HG02588 (cell line): ENCODE results near the gene HLA-DOA.

ENCODE experiments used
- ATAC-seq: cut with Tn5 transposase; IDR thresholded peaks from one replicate; pipeline ENCODE4 v1.9.1; 2021; ENCODE audit warnings: mild to moderate bottlenecking, moderate library complexity; ENCODE audit not compliant: unreplicated experiment

The HLA-DOA gene

DNA sequence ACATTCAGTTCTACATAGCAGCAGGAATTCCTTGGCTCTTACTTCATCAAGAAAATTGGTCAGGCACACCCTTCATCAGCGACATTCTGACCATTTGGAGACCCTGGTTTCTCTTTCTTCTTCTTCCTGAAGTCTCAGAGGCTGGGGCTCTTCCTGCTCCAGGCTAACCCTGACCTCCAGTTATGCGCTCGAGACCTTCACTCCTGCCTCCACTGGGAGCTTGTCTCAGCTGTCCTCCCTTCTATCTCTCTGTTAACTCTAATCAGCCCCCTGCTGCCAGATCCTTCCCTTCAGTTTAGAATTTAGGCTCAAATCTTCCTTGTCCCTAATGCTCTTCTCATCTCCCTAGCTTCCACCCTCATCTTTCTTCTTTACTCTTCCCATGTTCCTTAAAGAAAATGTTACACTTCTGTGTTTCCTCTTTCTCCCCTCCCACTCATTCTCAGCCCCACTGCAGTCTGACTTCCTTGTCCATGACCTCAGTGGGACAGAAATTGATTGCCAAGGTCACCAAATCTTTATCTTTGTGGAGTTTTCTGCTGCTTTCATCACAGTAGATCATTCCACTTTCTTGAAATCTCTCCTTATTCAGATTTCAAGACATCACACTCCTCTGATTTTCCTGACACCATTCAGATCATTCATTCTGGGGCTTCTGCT is 8.4 kb upstream of the HLA-DOA start:
- no peak for ATAC-seq

DNA sequence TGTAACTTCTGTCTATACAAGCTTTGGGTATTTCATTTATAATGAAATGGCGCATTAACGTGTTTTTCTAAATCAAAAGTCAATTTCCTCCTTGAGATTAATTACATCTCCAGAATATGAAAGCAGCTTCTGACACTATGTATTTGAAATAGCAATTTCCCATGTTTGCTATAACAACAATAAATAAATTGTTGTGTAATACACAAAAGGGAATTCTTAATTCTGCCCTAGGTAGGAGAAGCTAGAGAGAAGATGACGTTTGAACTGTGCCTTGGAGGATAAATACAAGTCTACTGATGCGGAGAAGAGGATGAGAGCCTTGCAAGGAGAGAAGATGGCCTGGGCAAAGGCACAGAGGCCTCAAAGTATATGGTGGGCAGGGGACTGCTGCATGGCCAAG is 7.6 kb upstream of the HLA-DOA start:
- no peak for ATAC-seq

DNA sequence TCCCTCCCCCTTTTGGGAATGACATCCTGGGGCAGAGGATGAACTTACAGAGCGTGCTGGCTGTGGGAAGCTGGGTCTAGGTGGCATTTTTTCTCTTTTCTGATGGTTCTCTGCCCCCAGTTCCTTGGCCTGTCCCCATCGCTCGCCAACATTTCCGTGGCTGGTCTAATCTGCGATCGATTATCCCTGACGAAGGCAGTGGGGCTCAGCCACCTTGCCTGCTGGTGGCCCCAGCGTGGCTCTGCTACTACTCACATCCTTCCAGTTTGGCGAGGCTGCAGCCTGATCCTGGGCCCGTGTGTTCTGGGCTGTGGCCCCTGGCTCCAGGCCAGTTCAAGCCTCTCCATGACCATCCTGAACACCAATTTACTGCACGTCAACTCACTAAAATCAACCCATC is 6.4 kb upstream of the HLA-DOA start:
- no peak for ATAC-seq

DNA sequence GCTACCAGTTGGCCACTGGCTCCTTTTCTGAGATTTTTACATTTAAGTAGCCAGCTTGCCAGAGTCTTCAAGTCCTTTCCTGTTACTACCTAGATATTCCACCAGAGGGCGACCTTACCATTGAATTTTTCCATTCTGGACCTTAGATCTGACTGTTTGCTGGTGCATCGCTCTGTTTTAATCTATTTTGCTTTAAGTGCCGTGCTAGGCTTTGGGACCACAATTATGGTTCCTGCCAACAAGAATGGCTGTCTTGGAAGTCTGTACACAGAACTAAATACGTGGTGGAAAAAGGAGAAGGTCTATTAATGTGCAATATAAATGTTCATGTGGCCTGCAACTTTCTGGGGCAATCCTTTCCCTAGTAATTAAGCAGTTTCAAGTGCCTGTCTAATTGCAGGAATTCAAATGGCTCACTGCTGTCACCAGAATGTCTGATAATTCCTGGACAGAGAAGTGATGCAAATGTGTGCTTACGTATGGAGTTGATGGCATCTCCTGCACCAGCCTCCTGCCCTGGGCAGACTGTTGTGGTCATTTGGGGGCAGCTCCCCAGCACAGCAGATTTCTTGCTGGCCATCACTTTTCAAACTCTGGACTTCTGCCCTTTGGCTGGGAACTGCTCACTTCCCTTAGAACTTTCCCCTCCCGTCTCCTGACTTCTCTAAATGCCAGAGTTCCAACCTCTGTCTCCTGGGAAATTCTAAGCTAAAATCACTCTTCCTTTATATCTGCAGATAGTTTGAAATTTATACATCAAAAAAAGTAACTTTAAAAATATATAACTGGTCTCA is 5.6 kb upstream of the HLA-DOA start:
- no peak for ATAC-seq

DNA sequence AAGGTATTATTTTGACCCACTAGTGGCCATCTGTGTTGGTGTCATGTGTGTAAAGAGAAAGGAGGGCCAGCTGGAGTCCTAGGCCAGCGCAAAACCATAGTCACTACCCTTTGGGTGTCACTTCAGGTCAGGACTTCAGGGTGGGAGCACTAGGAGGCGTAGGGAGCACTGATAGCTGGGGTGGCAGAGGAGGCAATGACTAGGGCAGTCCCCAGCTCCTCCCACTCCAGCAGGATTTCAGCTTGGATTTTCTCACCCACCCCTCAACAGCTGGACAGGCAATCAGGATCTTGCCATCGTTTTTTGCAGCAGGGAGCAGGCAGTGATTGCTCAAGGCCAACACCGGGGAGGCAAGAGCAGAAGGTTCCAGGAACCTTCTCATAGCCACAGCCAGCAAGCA is 4.2 kb upstream of the HLA-DOA start:
- no peak for ATAC-seq

DNA sequence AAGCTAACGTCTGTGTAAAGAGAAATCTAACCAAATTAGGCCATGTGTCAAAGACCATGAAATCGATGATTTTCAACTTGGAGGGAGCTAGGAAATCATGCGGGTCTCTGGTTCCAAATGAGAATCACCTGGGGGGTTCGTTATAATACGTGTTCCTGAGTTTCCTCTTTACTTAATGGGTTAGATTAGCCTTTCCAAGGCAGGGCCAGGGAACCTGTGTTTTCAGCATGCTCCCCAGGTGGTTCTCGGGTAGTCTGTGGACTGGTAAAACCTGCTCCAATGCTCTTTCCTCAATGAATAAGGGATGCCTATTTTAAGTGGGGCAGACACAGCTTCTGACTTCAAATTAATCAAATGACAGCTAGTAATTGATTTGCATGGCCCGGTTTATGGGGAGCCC is 965 bp upstream of the HLA-DOA start:
- no peak for ATAC-seq

DNA sequence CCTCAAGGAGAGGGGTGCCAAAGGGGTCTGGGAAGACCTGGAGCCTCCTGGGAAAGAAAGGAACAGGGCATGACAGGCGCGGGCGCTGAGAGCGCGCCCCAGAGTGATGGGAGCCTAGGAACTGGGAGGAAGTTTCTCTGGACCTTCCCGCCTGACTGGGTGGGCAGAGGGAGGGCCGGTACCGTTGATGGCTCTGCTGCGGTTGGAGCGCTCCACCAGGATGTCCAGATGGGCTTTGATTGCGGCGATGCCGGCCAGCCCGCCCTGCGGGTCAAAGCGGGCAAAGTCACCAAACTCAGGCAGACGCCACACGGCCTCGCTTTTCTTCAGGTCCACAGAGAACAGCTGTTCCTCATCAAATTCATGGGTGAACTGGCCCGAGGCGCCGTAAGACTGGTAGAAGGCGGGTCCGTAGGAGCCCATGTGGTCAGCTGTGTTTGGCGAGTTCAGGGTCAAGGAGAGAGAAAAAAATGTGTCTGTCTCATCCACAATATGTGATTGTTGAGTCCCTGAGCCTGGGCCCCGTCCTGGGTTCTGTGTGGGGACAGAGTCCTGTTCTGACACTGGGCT is 1.5 kb downstream of the HLA-DOA start:
- ATAC-seq = no peak

DNA sequence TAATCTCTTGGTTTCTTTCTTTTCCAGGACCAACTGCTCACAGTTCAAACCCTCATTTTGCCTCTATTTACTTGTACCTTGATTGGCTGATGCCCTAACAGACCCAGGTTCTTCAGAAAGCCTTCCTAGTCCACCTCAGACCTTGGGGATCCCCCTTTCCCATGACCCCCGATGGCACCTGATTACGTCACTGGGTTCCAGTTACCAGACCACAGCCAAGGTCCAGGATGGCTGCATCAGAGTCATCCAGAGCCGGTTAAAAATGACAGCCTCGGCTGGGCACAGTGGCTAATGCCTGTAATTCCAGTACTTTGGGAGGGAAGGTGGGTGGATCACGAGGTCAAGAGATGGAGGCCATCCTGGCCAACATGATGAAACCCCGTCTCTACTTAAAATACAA is 4.5 kb downstream of the HLA-DOA start:
- ATAC-seq = no peak

DNA sequence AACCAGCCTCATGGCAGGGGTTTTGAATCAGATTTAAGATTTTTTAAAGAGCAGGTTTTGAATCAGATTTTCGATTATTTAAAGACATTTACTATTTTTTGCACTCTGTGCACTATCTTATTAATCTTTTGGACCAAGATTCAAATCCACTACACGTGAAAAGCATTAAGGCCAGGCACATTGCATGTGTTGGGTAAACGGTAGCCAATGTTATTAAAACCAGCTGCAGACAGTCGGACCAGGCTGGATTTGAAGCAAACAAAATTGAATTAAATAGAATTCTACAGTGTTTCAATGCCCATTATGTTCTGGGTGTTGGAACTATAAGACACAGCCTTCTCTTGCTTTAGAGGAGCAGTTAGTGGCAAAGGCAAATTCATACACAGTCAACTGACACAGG is 7.7 kb downstream of the HLA-DOA start:
- no peak for ATAC-seq

DNA sequence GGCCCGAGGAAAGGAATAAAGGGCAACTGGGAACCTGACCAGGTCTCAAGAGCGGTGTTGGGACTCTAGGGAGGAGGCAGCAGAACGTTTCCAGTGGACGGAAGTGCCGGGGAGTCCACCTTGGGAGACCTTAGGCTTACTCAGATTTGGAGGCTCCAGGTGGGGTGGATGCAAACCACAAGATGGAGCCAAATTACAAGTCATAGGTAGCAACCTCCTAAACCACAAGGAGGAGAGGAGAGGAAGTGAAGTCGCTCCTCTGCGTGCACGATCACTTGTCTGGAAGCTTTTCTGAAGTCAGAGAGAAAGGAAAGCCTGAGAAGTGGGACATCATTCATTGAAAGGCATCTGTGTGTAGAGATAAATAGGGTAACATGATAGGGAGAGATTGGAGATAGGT is 9.3 kb downstream of the HLA-DOA start:
- no peak for ATAC-seq

DNA sequence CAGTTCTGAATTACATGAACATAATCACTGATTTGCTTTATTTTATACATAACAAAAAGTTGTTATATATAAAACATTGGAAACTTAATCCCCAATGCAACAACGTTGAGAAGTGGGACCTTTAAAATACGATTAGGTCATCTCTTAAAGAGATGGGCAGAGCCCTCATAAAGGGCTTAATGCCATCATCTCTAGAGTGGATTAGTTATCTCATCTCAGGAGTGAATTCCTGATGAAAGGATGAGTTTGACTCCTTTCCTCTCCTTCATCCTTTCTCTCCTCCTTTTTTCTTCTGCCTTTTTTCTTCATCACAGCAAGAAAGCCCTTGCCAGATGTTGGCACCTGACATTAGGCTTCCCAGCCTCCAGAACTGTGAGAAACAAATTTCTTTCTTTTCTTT is 13.9 kb downstream of the HLA-DOA start:
- ATAC-seq = no peak

DNA sequence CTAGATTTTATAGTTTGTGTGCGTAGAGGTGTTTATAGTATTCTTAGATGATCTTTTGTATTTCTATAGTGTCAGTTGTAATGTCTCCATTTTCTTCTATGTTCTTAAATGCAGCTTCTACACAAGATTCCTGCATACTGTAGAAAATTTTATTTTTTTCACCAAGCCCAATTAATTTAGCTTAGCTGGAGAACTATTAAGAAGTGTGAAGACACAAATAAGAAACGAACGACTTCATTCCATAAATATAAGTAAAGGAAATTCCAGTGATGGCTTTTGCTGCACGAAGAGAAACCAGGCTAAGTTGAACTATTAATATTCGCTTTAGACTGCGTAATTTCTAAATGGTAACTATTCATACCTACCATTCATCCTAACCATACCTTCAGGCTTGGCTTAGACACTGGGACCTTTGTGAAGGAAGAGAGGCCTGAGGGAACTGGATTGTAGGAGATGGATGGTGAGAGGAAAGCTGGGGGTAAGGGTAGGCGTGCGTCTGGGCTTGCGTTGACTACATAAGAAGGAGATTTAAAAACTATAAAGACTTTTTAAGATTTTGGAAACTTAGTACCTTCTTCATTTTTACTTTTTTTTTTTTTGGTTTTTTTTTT is 15.9 kb downstream of the HLA-DOA start:
- ATAC-seq = no peak

DNA sequence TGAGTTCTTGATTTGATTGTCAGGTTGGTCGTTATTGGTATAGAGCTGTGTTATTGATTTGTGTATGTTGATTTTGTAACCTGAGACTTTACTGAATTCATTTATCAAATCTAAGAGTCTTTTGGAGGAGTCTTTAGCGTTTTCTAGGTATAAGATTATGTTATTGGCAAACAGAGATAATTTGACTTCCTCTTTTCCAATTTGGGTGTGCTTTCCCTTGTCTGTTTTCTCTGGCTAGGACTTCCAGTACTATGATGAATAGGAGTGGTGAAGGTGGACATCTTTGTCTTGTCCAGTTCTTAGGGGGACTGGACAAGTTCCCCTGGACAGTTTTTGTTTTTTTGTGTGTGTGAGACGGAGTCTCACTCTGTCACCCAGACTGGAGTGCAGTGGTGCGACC is 17.4 kb downstream of the HLA-DOA start:
- ATAC-seq = no peak

DNA sequence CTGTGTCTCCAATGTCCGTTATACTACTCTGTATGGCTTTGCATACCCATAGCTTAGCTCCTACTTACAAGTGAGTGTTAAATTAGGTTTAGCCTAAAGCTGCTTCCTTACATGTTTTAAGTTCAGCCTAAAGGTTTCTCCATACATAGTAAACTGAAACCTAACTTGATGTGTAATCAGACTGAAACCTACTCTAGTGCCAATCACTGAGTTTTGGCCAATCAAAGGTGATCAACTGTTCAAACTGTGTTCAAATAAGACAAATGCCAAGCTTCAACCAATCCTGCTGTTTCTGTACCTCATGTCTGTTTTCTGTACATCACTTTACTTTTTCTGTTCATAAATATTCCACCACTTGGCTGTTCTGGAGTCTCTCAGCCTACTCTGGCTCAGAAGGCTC is 20.0 kb downstream of the HLA-DOA start:
- no peak for ATAC-seq

DNA sequence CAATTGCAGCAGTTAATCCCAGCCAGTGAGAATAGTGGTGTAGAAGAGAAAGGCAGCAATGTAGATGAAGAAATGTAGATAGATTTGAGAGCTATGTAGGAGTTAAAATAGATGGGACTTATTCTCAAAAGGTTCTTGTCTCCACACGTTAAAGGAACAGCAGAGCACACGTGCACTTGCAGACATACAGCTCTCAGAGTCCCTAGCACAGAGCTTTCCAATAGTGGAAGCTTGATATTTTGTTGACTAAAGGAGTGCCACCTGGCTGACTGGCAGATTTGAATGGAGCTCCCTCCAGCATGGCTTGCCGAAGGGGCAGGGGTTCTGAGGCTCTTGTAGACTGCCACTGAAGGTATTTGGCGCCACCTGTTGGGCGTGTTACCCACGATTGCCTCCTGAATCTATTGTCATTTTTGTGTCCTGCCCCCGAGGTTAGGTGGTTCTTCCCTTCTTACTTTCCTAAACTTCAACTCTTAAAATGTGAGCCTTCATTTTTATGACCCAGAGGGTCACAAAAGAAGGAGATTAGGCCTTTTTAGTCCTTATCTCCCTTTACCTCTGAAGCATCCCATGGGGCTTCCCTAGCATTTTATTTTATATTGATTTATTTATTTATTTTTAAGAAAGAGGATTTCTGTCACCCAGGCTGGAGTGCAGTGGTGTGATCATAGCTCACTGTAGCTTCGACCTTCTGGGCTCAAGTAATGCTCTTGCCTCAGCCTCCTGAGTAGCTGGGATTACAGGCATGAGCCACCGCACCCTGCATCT is 24.6 kb downstream of the HLA-DOA start:
- peak; percentile 52 for ATAC-seq

DNA sequence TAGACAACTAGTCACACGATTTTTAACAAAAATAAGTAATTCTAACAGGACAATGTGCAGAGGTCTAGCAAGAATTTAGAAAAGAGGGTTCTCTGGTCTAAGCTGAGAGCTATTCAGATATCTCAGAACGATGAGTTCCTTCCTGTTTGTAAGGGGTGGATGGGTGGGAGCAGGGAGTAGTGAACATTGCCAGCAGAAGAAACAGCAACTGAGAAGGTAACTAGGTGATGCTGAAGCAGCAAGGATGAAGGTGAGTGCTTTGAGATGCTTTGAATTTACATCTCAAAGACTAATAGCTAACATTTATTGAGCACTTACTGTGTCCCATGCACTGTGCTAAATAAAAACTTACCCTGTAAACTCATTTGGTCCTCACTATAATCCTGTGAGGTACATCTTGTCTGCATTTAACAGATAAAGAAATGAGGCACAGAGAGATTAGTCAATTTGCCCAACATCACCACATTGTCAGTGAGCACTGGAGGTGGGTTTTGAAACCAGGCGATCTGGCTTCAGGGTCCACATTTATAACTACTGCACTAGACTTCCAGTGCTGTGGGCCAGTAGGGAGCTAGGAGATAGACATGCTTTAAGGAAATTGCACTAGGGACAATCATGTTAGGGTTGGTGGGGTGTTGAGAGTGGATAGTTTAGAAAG is 25.3 kb downstream of the HLA-DOA start:
- ATAC-seq = no peak

DNA sequence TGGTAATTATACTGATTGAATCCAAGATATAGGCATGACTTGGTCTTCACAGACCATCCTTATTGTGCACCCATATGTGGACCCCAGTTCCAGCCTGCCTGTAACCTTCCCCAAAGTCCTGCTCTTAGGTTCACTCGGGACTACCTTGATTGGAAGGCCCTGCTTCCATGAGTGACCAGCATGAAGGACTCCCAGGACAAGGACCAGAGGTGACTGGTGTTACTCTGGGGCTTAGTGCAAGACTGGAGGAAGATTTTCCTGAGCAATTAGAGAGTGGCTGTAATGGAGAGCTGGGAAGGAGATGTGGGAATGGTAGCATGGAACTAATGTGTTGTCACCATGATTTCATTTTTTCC is 25.9 kb downstream of the HLA-DOA start:
- no peak for ATAC-seq

DNA sequence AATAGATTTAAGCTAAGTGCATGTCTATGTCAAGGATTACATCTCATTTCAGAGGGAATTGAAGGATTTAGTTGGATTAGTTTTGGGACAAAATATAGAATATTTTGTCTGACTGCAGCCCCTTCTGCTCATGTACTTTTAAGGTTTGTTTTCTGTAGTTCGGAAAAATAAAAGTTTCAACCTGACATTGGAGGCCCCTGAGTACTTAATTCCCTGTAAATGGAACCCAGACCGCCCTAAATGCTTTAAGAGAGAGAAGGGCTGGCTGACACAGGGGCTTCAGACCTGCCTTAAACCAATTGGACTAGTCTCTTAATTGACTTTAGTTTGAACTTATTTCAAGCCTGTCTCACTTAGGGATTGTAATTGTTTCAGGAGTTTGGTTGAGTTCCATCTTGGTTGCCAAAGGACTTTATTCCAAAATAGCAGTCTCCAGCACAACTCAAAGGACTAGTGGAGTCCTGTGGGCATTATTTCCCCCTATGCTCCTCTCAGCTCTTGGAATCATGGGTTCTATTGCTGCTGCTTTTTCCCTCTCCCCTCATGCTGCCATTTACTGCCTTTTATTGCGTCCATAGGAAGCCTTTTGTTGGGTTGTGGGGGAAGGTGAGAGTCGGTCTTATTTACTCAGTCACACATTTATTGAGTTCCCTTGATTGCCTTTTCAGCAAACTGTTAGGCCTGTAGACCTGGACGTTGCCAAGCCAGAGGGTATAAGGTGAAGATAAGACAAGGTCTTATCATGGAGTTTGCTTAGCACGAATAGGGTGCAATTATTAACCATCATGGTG is 26.5 kb downstream of the HLA-DOA start:
- ATAC-seq = no peak

DNA sequence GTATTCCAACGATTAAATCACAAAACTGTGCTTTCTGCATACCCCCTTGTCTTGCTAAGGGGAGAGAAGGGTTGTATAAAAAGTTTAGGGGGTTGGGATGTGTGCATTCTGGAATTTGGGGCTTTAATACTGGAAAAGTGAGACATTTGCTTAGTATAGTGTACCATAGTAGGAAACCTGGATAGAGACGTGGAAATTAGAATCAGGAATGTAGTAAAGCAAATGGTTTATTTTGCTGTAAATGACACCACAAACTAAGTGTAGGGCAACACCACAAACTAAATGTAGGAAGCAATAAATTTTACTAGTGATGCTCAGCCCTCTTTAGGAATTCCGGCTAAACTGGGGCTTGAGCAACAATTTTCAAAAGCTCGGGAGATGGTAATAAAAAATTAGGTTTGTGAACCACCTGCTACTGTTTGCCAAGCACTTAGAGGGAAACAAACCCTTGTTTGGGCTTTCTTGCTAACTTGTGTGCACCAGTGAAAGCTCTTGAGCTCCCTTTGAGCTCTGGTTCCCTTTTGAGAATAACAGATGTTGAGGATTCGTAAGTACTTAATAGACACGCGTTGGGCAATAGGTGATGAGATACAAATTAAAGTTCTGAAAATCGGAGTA is 27.2 kb downstream of the HLA-DOA start:
- no peak for ATAC-seq
